Erythroblast (primary cell): Measurements from ENCODE around the gene C2CD4A.

Experiments used
- DNase-seq, 2 experiments: peaks; one replicate each; lab custom pipeline; 2025; lab: John Stamatoyannopoulos, UW
- GATA1 ChIP-seq: IDR thresholded peaks from 2 replicates; pipeline ENCODE4 v1.6.1; 2011; ENCODE audit warnings: low read depth, mild to moderate bottlenecking, control low read depth, low read length, moderate library complexity
- POLR2A ChIP-seq: IDR thresholded peaks from 2 replicates; pipeline ENCODE4 v1.6.1; 2011; ENCODE audit warnings: mild to moderate bottlenecking, low read length

The C2CD4A gene

GRCh38 chr15:62069551-62069950, 2.8 kb downstream of the C2CD4A start:
- no peak for DNase-seq
- TF ChIP-seq GATA1: no peak
- no peak for TF ChIP-seq POLR2A

- TF ChIP-seq GATA1 (no peak), POLR2A (no peak)
- peak; percentile 38 to 67 for DNase-seq
These were observed 5.0 kb downstream of the C2CD4A start for GRCh38 chr15:62071711-62072308.

GRCh38 chr15:62075595-62076277, 9.0 kb downstream of the C2CD4A start:
- DNase-seq: no peak
- TF ChIP-seq POLR2A (no peak), GATA1 (no peak)

GRCh38 chr15:62079594-62079993, 12.8 kb downstream of the C2CD4A start:
- DNase-seq: no peak
- no peak for TF ChIP-seq POLR2A
- no peak for TF ChIP-seq GATA1

GRCh38 chr15:62083194-62084154, 16.7 kb downstream of the C2CD4A start:
- no peak for DNase-seq
- TF ChIP-seq POLR2A: no peak
- no peak for TF ChIP-seq GATA1

GRCh38 chr15:62085740-62086139, 19.0 kb downstream of the C2CD4A start:
- no peak for TF ChIP-seq GATA1
- TF ChIP-seq POLR2A: no peak
- DNase-seq: no peak

- TF ChIP-seq POLR2A: no peak
- no peak for TF ChIP-seq GATA1
- DNase-seq: no peak
These were observed 21.0 kb downstream of the C2CD4A start for GRCh38 chr15:62087671-62088352.

- no peak for TF ChIP-seq POLR2A
- no peak for TF ChIP-seq GATA1
- DNase-seq: no peak
These were observed 21.5 kb downstream of the C2CD4A start for GRCh38 chr15:62088353-62088693.

GRCh38 chr15:62089616-62090015, 22.8 kb downstream of the C2CD4A start:
- no peak for DNase-seq
- TF ChIP-seq POLR2A (no peak), GATA1 (no peak)

GRCh38 chr15:62090988-62091387, 24.2 kb downstream of the C2CD4A start:
- no peak for DNase-seq
- TF ChIP-seq POLR2A (no peak), GATA1 (no peak)

GRCh38 chr15:62093809-62094208, 27.0 kb downstream of the C2CD4A start:
- DNase-seq: no peak
- TF ChIP-seq POLR2A (no peak), GATA1 (no peak)

- peak; percentile 52 to 88 for DNase-seq
- TF ChIP-seq GATA1: no peak
- TF ChIP-seq POLR2A: no peak
These were observed 27.6 kb downstream of the C2CD4A start for GRCh38 chr15:62094388-62094787.

- DNase-seq: no peak
- TF ChIP-seq POLR2A: no peak
- TF ChIP-seq GATA1: no peak
These were observed 32.4 kb downstream of the C2CD4A start for GRCh38 chr15:62099094-62099601.
